Measurements from ENCODE around the gene FAM193A. TPM values are rescaled to one million over a fixed set of nuclear protein-coding genes. Genes with fewer than 3 reads are reported as not detected.
"Not testable (repeated sequence)": the region's sequence is repeated elsewhere in the genome, so short reads cannot be mapped to it uniquely, and the experiment has no call there.

FAM193A gene
- total RNA-seq, 2 experiments from 2014 or later: 28.4 to 30.0 TPM

DNA sequence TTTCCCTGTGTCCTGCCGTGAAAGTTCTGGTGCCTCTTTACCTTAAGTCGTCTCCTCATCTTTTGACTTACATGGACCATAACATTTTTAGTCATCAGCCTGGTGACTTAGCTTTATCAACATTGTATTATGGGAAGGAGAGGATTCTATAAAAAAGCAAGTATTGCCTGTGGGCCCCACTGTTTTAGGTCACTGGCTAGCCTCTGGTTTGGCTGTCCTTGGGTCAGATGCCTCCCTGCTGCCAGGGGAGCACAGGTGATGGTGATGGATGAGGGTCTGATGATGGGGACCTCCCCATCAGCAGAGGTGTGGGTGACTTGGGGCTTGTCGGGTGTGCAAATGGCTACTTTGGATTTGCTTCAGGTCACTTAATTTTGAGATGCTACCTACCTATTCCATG, 51.8 kb downstream of the FAM193A start:
- TF ChIP-seq, protein P1, sequence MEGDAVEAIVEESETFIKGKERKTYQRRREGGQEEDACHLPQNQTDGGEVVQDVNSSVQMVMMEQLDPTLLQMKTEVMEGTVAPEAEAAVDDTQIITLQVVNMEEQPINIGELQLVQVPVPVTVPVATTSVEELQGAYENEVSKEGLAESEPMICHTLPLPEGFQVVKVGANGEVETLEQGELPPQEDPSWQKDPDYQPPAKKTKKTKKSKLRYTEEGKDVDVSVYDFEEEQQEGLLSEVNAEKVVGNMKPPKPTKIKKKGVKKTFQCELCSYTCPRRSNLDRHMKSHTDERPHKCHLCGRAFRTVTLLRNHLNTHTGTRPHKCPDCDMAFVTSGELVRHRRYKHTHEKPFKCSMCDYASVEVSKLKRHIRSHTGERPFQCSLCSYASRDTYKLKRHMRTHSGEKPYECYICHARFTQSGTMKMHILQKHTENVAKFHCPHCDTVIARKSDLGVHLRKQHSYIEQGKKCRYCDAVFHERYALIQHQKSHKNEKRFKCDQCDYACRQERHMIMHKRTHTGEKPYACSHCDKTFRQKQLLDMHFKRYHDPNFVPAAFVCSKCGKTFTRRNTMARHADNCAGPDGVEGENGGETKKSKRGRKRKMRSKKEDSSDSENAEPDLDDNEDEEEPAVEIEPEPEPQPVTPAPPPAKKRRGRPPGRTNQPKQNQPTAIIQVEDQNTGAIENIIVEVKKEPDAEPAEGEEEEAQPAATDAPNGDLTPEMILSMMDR (IDR thresholded peaks at IDR 0.05): no peak
- Histone ChIP-seq H3K27ac (ENCODE audit: low read depth in 1 of 2, low read length in 2 of 2) (no peak overlapping the region), H3K4me1 (ENCODE audit: insufficient read depth, low read length) (peaks cover 47% of the 10 kb centered on the region), H3K9me3 (ENCODE audit: control insufficient read depth in 1 of 2, insufficient read depth in 1 of 2, low read length in 2 of 2) (no peaks in the 10 kb centered on the region), H3K4me3 (ENCODE audit: low read length) (no peak overlapping the region), H3K27me3 (ENCODE audit: control insufficient read depth in 1 of 2, insufficient read depth in 2 of 2, low read length in 2 of 2) (no peaks in the 10 kb centered on the region), H3K36me3 (ENCODE audit: insufficient read depth, low read length) (no peaks in the 10 kb centered on the region)
- no peak overlapping the region for H3K4me3 Mint-ChIP-seq
- CTCF ChIA-PET: no interaction called here
- no peaks in the 10 kb centered on the region for H3K36me3 Mint-ChIP-seq (ENCODE audit: low read depth)
- POLR2A ChIA-PET: no interaction called here
- no peak for ATAC-seq (ENCODE audit: poor library complexity)
- H3K27me3 Mint-ChIP-seq: no peaks in the 10 kb centered on the region
- no peak for DNase-seq
- peak overlapping the region; percentile 24 for H3K27ac Mint-ChIP-seq
- H3K9me3 Mint-ChIP-seq: no peaks in the 10 kb centered on the region
- H3K4me1 Mint-ChIP-seq (ENCODE audit: low read depth): peaks cover 84% of the 10 kb centered on the region
- intact Hi-C loops (cut with DNase I, micrococcal nuclease): no loop called here

DNA sequence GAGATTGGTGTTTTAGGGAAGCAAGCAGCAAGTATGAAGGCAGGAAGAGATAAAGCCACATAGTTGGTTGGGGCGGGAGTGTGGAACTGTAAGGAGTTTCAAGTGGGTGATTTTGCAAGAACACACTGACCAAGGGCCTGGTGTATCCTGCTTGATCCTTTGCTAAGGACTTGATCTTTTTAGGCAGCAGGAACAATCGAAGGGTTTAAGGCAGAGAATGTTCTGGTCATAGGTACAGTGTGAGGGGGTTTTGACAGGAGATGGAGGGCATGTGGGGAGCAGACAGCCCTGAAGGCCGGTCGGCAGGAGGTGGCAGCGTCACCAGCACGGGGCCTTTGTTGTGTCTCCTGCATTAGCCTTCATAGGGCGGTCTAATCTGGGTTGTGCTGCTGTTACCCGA, 54.7 kb downstream of the FAM193A start:
- ATAC-seq (ENCODE audit: poor library complexity) (no peak), DNase-seq (peak in 1 of 14 experiments; percentile 20)
- no peaks in the 10 kb centered on the region for H3K27me3 ChIP-seq (ENCODE audit: control insufficient read depth in 1 of 2, insufficient read depth in 2 of 2, low read length in 2 of 2)
- no peak overlapping the region for H3K27ac ChIP-seq (ENCODE audit: low read depth in 1 of 2, low read length in 2 of 2)
- POLR2A ChIA-PET: no interaction called here
- peak overlapping the region; percentile 18 for H3K4me3 Mint-ChIP-seq
- TF ChIP-seq, protein P1 (IDR thresholded peaks at IDR 0.05): no peak
- H3K9me3 ChIP-seq (ENCODE audit: control insufficient read depth in 1 of 2, insufficient read depth in 1 of 2, low read length in 2 of 2): no peaks in the 10 kb centered on the region
- peaks cover 5% of the 10 kb centered on the region for H3K36me3 Mint-ChIP-seq (ENCODE audit: low read depth)
- H3K27me3 Mint-ChIP-seq: no peaks in the 10 kb centered on the region
- peaks cover 53% of the 10 kb centered on the region for H3K4me1 ChIP-seq (ENCODE audit: insufficient read depth, low read length)
- CTCF ChIA-PET: no interaction called here
- H3K4me3 ChIP-seq (ENCODE audit: low read length): no peak overlapping the region
- H3K36me3 ChIP-seq (ENCODE audit: insufficient read depth, low read length): peaks cover 7% of the 10 kb centered on the region
- intact Hi-C loops (cut with DNase I, micrococcal nuclease): no loop called here
- peak overlapping the region; percentile 69 for H3K27ac Mint-ChIP-seq
- H3K9me3 Mint-ChIP-seq: no peaks in the 10 kb centered on the region
- H3K4me1 Mint-ChIP-seq (ENCODE audit: low read depth): peaks cover 83% of the 10 kb centered on the region

DNA sequence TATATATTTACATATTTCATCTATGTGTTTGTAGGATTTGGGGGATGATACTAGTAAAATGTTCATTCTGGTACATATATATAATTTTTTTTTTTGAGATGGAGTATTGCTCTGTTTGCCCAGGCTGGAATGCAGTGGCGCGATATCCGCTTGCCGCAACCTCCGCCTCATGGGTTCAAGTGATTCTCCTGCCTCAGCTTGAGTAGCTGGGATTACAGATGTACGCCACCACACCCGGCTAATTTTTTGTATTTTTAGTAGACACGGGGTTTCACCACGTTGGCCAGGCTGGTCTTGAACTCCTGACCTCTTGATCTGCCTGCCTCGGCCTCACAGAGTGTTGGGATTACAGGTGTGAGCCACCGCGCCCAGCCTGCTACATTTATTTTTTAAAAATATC, 55.6 kb downstream of the FAM193A start:
- ATAC-seq (ENCODE audit: poor library complexity); CTCF ChIA-PET: not testable (repeated sequence)

DNA sequence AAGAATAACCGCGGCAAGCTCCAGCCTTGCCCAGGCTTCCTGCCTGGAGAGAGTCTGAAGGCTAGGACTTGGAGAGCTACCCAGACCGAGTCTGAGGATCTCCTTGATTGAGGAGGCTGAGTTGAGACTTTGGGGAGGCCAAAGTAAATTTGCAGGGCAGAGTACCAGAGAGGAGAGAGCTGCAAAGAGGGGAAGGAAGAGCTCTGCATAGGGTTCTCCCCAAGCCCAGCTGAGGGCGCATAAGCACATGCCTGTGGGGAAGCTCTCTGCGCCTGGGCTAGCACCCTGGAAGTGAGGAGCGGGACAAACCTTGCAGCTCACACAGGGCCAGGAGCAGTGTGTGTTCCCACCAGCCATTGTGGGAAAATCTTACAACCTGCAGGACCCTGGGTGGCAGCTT, 56.1 kb downstream of the FAM193A start:
- H3K27me3 ChIP-seq (ENCODE audit: control insufficient read depth in 1 of 2, insufficient read depth in 2 of 2, low read length in 2 of 2): no peaks in the 10 kb centered on the region
- Mint-ChIP-seq H3K36me3 (ENCODE audit: low read depth) (peaks cover 19% of the 10 kb centered on the region), H3K27ac (peak overlapping the region; percentile 54), H3K9me3 (no peaks in the 10 kb centered on the region), H3K4me1 (ENCODE audit: low read depth) (peaks cover 85% of the 10 kb centered on the region), H3K27me3 (no peaks in the 10 kb centered on the region), H3K4me3 (no peak overlapping the region)
- intact Hi-C loops (cut with DNase I, micrococcal nuclease): no loop called here
- H3K4me3 ChIP-seq (ENCODE audit: low read length): no peak overlapping the region
- CTCF ChIA-PET: no interaction called here
- TF ChIP-seq, protein P1 (IDR thresholded peaks at IDR 0.05): no peak
- H3K36me3 ChIP-seq (ENCODE audit: insufficient read depth, low read length): peaks cover 14% of the 10 kb centered on the region
- H3K4me1 ChIP-seq (ENCODE audit: insufficient read depth, low read length): peaks cover 48% of the 10 kb centered on the region
- no peaks in the 10 kb centered on the region for H3K9me3 ChIP-seq (ENCODE audit: control insufficient read depth in 1 of 2, insufficient read depth in 1 of 2, low read length in 2 of 2)
- DNase-seq (no peak), ATAC-seq (ENCODE audit: poor library complexity) (peak; percentile 26)
- H3K27ac ChIP-seq (ENCODE audit: low read depth in 1 of 2, low read length in 2 of 2): no peak overlapping the region
- POLR2A ChIA-PET: no interaction called here

More for the DNA sequence above, 55.6 kb downstream of the FAM193A start:
- Histone ChIP-seq H3K4me1 (ENCODE audit: insufficient read depth, low read length) (peaks cover 50% of the 10 kb centered on the region), H3K36me3 (ENCODE audit: insufficient read depth, low read length) (peaks cover 14% of the 10 kb centered on the region)
- Mint-ChIP-seq H3K27ac (peak overlapping the region; percentile 69), H3K4me1 (ENCODE audit: low read depth) (peaks cover 83% of the 10 kb centered on the region), H3K36me3 (ENCODE audit: low read depth) (peaks cover 13% of the 10 kb centered on the region)
- H3K4me3 Mint-ChIP-seq; H3K4me3 ChIP-seq (ENCODE audit: low read length); H3K27me3 ChIP-seq (ENCODE audit: control insufficient read depth in 1 of 2, insufficient read depth in 2 of 2, low read length in 2 of 2); H3K9me3 Mint-ChIP-seq; H3K9me3 ChIP-seq (ENCODE audit: control insufficient read depth in 1 of 2, insufficient read depth in 1 of 2, low read length in 2 of 2); DNase-seq; H3K27ac ChIP-seq (ENCODE audit: low read depth in 1 of 2, low read length in 2 of 2); POLR2A ChIA-PET; H3K27me3 Mint-ChIP-seq; intact Hi-C loops (cut with DNase I, micrococcal nuclease): not testable (repeated sequence)

Data from CD4-positive, alpha-beta T cell (primary cell).